GM12878 (cell line): ENCODE data around the gene SLC28A2. TPM values are rescaled to one million over a fixed set of nuclear protein-coding genes. Genes with fewer than 3 reads are reported as not detected.

ENCODE experiments used
- BCL3 ChIP-seq: IDR thresholded peaks from 2 replicates; pipeline ENCODE4 v1.6.1; 2011; ENCODE audit warnings: borderline replicate concordance, low read depth, mild to moderate bottlenecking, moderate library complexity, low read length; ENCODE audit not compliant: insufficient read depth, poor library complexity, severe bottlenecking
- BMI1 ChIP-seq: fragments of 450-650 bp; IDR thresholded peaks from 2 replicates; pipeline ENCODE4 v1.6.1; 2016; ENCODE audit warnings: mild to moderate bottlenecking, moderate library complexity, borderline replicate concordance
- CBX5 ChIP-seq: sonication (generic); IDR thresholded peaks from 2 replicates; pipeline ENCODE4 v1.6.1; 2016; ENCODE audit warnings: low read depth, moderate library complexity, mild to moderate bottlenecking, inconsistent platforms
- CREM ChIP-seq: IDR thresholded peaks from 2 replicates; pipeline ENCODE4 v1.6.1; 2014; ENCODE audit warnings: antibody characterized with exemption, low read depth
- ESRRA ChIP-seq: IDR thresholded peaks from 2 replicates; pipeline ENCODE4 v1.6.1; 2012; ENCODE audit warnings: mild to moderate bottlenecking, low read length, improper control_type of control experiment
- ETV6 ChIP-seq, 2 experiments: fragments of 450-650 bp in 1 of 2; IDR thresholded peaks in 1 of 2; conservative IDR thresholded peaks in 1 of 2; 2 replicates each; pipeline ENCODE4 v1.6.1; 2014; ENCODE audit warnings: antibody characterized with exemption in 1 of 2, borderline replicate concordance in 1 of 2, low read depth in 1 of 2, mild to moderate bottlenecking in 1 of 2, moderate library complexity in 1 of 2
- HCFC1 ChIP-seq: fragments of 150-350 bp; IDR thresholded peaks from 2 replicates; pipeline ENCODE4 v1.6.1; 2014; ENCODE audit warnings: low read length
- IKZF2 ChIP-seq, 2 experiments: fragments of 450-650 bp; IDR thresholded peaks; 2 replicates each; pipeline ENCODE4 v1.6.1; 2017; ENCODE audit warnings: mild to moderate bottlenecking in 2 of 2, moderate library complexity in 2 of 2
- JUNB ChIP-seq: IDR thresholded peaks from 2 replicates; pipeline ENCODE4 v1.6.1; 2016; ENCODE audit warnings: antibody characterized with exemption, mild to moderate bottlenecking
- JUND ChIP-seq: IDR thresholded peaks from 2 replicates; pipeline ENCODE4 v1.6.1; 2012; ENCODE audit warnings: low read depth, mild to moderate bottlenecking, low read length, improper control_type of control experiment, moderate library complexity
- NBN ChIP-seq: fragments of 450-650 bp; IDR thresholded peaks from 2 replicates; pipeline ENCODE4 v1.6.1; 2016
- NFXL1 ChIP-seq: fragments of 450-650 bp; IDR thresholded peaks from 2 replicates; pipeline ENCODE4 v1.6.1; 2017; ENCODE audit warnings: antibody characterized with exemption, mild to moderate bottlenecking, borderline replicate concordance
- NFYB ChIP-seq: IDR thresholded peaks from 2 replicates; pipeline ENCODE4 v1.6.1; 2011; ENCODE audit warnings: low read depth, mild to moderate bottlenecking, low read length, improper control_type of control experiment, moderate library complexity; ENCODE audit not compliant: insufficient read depth
- NRF1 ChIP-seq: conservative IDR thresholded peaks from 2 replicates; pipeline ENCODE4 v1.6.1; 2011; ENCODE audit warnings: mild to moderate bottlenecking, low read depth, low read length, improper control_type of control experiment
- RBBP5 ChIP-seq: fragments of 200-600 bp; sonication (generic); conservative IDR thresholded peaks from 2 replicates; pipeline ENCODE4 v1.6.1; 2016
- RELA ChIP-seq: fragments of 450-650 bp; IDR thresholded peaks from 2 replicates; pipeline ENCODE4 v1.8.0; 2014; ENCODE audit warnings: borderline replicate concordance; ENCODE audit not compliant: partially characterized antibody
- REST ChIP-seq: IDR thresholded peaks from 2 replicates; pipeline ENCODE4 v1.6.1; 2012; ENCODE audit warnings: mild to moderate bottlenecking, low read depth, low read length
- SMARCA5 ChIP-seq: fragments of 450-650 bp; IDR thresholded peaks from 2 replicates; pipeline ENCODE4 v1.6.1; 2017; ENCODE audit warnings: mild to moderate bottlenecking
- STAT3 ChIP-seq: IDR thresholded peaks from 2 replicates; pipeline ENCODE4 v1.6.1; 2011; ENCODE audit warnings: low read depth, low read length, improper control_type of control experiment
- SUPT20H ChIP-seq: IDR thresholded peaks from 2 replicates; pipeline ENCODE4 v1.6.1; 2011; ENCODE audit warnings: low read depth, mild to moderate bottlenecking, low read length, moderate library complexity, borderline replicate concordance; ENCODE audit not compliant: control insufficient read depth
- TBL1XR1 ChIP-seq: IDR thresholded peaks from 2 replicates; pipeline ENCODE4 v1.6.1; 2012; ENCODE audit warnings: low read depth, low read length, improper control_type of control experiment
- ZNF24 ChIP-seq: fragments of 450-650 bp; IDR thresholded peaks from 2 replicates; pipeline ENCODE4 v1.6.1; 2017; ENCODE audit warnings: antibody characterized with exemption, mild to moderate bottlenecking
- ZNF687 ChIP-seq: fragments of 450-650 bp; IDR thresholded peaks from 2 replicates; pipeline ENCODE4 v1.6.1; 2017; ENCODE audit warnings: mild to moderate bottlenecking, moderate library complexity
- polyA plus RNA-seq, 11 experiments: library from polyadenylated mRNA; depleted of rRNA in 4 of 11; unstranded in 6 of 11; stranded (reverse) in 5 of 11; fragments of >200 nt; fragmentation: Nextera tagmentation in 4 of 11; fragmentation: Illumina TruSeq in 1 of 11; extraction: Ambion mirVana in 4 of 11; extraction: Trizol in 1 of 11; gene quantifications; 1 replicate in 1 of 11; 2 replicates in 10 of 11; pipeline versions ENCODE4 v1.2.1 to v1.2.3, GENCODE V29; 2011 to 2016; ENCODE audit warnings: inconsistent platforms in 2 of 11, missing spikeins in 2 of 11, low read depth in 1 of 11
- total RNA-seq, 4 experiments: library from RNA; depleted of rRNA in 3 of 4; stranded (reverse); fragments of >200 nt in 3 of 4; fragmentation: Illumina TruSeq in 1 of 4; extraction: Trizol in 1 of 4; gene quantifications; 2 replicates each; pipeline versions ENCODE4 v1.2.1 to v1.2.3, GENCODE V29; 2013 to 2021

SLC28A2 gene
- total and polyA plus RNA-seq, 10 of the 15 experiments (the other 5 are each of a cell fraction or from before 2014, with no cell fraction given): 0.02 to 0.21 (median 0.14) TPM; not detected in 6

- TF ChIP-seq NFXL1 (no peak), CREM (peak; percentile 86), BCL3 (no peak), SMARCA5 (no peak; the same call in 1 of the 2 replicates), SUPT20H (no peak), NBN (peak; percentile 36; the same call in 1 of the 2 replicates), ETV6 (conservative IDR thresholded peaks at IDR 0.05 in 1 of 2, IDR thresholded peaks at IDR 0.05 in 1 of 2; ENCODE audit: borderline replicate concordance in 1 of 2, low read depth in 1 of 2) (no peak), HCFC1 (peak; percentile 26; the same call in 1 of the 2 replicates), RBBP5 (no peak), NFYB (peak; percentile 84), BMI1 (no peak), CBX5 (no peak), ZNF687 (peak; percentile 75), RELA (no peak), JUND (no peak), JUNB (no peak), REST (no peak), TBL1XR1 (no peak), IKZF2 (IDR thresholded peaks at IDR 0.05) (0 out of 4 replicates have a peak, but pooled peaks have one; percentile 28 to 31), ZNF24 (0 out of 2 replicates have a peak, but pooled peaks have one; percentile 21), NRF1 (peak; percentile 52), ESRRA (no peak), STAT3 (no peak)
These were observed 27.1 kb downstream of the SLC28A2 start (continued) for GRCh38 chr15:45279024-45279698.
